ENCODE data around the gene SLC16A11. TPM values are rescaled to one million over a fixed set of nuclear protein-coding genes. Genes with fewer than 3 reads are reported as not detected.

The SLC16A11 gene
- total and polyA plus RNA-seq, 10 of the 15 experiments (the other 5 are each of a cell fraction or from before 2014, with no cell fraction given): 0.11 to 2.7 (median 0.84) TPM

- DNase-seq (ENCODE audit: low read depth, low spot score): no peak
- POLR2A ChIA-PET: interaction anchor here (0.6 to 2.2 kb wide), 11 partner anchors 11 to 319 kb away, joined by 3 to 39 read pairs (median 6); partner anchors contain the start of genes BCL6B, RNASEK and XAF1
- CTCF ChIA-PET: interaction anchor here (0.6 to 4.5 kb wide), 10 partner anchors 9 to 261 kb away, joined by 3 to 40 read pairs (median 6); partner anchors contain the start of genes BCL6B and SLC16A11
- Histone ChIP-seq H3K9me3 (replicated peaks; ENCODE audit: control insufficient read depth, insufficient read depth, low read length) (no peaks in the 10 kb centered on the region), H3K27ac (ENCODE audit: control insufficient read depth, insufficient read depth) (peak overlapping the region; percentile 99), H3K4me2 (ENCODE audit: control insufficient read depth, insufficient read depth) (peak overlapping the region; percentile 100), H3K4me3 (peak overlapping the region; percentile 77), H2AFZ (ENCODE audit: control insufficient read depth, low read depth, low read length) (peak overlapping the region; percentile 55), H3K36me3 (ENCODE audit: control insufficient read depth in 2 of 2, insufficient read depth in 2 of 2, low read length in 1 of 2) (no peaks in the 10 kb centered on the region; a peak in 1 of 4 replicates), H3K27me3 (replicated peaks in 1 of 2; ENCODE audit: control insufficient read depth in 2 of 2, insufficient read depth in 2 of 2, low read length in 1 of 2) (no peaks in the 10 kb centered on the region), H3K4me1 (ENCODE audit: control insufficient read depth, insufficient read depth, low read length) (peaks cover 10% of the 10 kb centered on the region), H3K9ac (ENCODE audit: control insufficient read depth, insufficient read depth, low read length) (peak overlapping the region; percentile 76), H3K79me2 (ENCODE audit: control insufficient read depth, insufficient read depth, low read length) (peaks cover 18% of the 10 kb centered on the region), H4K20me1 (ENCODE audit: control insufficient read depth, insufficient read depth) (no peaks in the 10 kb centered on the region)
- intact Hi-C loops (cut with micrococcal nuclease; ENCODE audit: unreplicated experiment) (no loop called here), in situ Hi-C loops (cut with MboI) (loop anchor here (25.0 kb wide), 1 partner anchor 527 kb away; the partner anchor contains the start of genes SENP3 and TNFSF13)
- RAD21 ChIA-PET (ENCODE audit: unreplicated experiment): interaction anchor here (0.6 to 1.6 kb wide), 11 partner anchors 9 to 513 kb away, joined by 3 to 18 read pairs (median 5); partner anchors contain the start of genes BCL6B and SLC16A11
- SMC1A ChIA-PET (ENCODE audit: uncharacterized antibody, unreplicated experiment): interaction anchor here (0.8 to 1.7 kb wide), 7 partner anchors 9 to 192 kb away, joined by 3 to 8 read pairs (median 4); no protein-coding TSS in a partner anchor
- ATAC-seq: peak; percentile 49
- WGBS (ENCODE audit: insufficient coverage, insufficient replicate concordance, low lambda C conversion rate, missing lambda C conversion rate): 4% methylated on average over 7 of the region's 7 CpGs
- BruUV-seq (replicated peaks): TSS peak; percentile 99
- FAIRE-seq: peak; percentile 47
- TF ChIP-seq SMARCA5 (IDR thresholded peaks at IDR 0.05) (no peak), MEF2A (IDR thresholded peaks at IDR 0.05; ENCODE audit: insufficient read depth, low read depth, low read length) (peak; percentile 81; the same call in 1 of the 2 replicates), ZNF687 (IDR thresholded peaks at IDR 0.05) (no peak), ZNF217 (IDR thresholded peaks at IDR 0.05) (no peak), CBFB (IDR thresholded peaks at IDR 0.05; ENCODE audit: low read depth) (no peak), IKZF1 (conservative IDR thresholded peaks at IDR 0.05) (peak; percentile 72), POLR2AphosphoS5 (IDR thresholded peaks at IDR 0.05; ENCODE audit: low read length) (no peak), DPF2 (IDR thresholded peaks at IDR 0.05) (peak; percentile 16; the same call in 1 of the 2 replicates)
- TF ChIP-seq, protein P1, sequence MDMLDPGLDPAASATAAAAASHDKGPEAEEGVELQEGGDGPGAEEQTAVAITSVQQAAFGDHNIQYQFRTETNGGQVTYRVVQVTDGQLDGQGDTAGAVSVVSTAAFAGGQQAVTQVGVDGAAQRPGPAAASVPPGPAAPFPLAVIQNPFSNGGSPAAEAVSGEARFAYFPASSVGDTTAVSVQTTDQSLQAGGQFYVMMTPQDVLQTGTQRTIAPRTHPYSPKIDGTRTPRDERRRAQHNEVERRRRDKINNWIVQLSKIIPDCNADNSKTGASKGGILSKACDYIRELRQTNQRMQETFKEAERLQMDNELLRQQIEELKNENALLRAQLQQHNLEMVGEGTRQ (IDR thresholded peaks at IDR 0.05; ENCODE audit: borderline replicate concordance, low read depth, low read length): no peak
- TF ChIP-seq, protein P2, sequence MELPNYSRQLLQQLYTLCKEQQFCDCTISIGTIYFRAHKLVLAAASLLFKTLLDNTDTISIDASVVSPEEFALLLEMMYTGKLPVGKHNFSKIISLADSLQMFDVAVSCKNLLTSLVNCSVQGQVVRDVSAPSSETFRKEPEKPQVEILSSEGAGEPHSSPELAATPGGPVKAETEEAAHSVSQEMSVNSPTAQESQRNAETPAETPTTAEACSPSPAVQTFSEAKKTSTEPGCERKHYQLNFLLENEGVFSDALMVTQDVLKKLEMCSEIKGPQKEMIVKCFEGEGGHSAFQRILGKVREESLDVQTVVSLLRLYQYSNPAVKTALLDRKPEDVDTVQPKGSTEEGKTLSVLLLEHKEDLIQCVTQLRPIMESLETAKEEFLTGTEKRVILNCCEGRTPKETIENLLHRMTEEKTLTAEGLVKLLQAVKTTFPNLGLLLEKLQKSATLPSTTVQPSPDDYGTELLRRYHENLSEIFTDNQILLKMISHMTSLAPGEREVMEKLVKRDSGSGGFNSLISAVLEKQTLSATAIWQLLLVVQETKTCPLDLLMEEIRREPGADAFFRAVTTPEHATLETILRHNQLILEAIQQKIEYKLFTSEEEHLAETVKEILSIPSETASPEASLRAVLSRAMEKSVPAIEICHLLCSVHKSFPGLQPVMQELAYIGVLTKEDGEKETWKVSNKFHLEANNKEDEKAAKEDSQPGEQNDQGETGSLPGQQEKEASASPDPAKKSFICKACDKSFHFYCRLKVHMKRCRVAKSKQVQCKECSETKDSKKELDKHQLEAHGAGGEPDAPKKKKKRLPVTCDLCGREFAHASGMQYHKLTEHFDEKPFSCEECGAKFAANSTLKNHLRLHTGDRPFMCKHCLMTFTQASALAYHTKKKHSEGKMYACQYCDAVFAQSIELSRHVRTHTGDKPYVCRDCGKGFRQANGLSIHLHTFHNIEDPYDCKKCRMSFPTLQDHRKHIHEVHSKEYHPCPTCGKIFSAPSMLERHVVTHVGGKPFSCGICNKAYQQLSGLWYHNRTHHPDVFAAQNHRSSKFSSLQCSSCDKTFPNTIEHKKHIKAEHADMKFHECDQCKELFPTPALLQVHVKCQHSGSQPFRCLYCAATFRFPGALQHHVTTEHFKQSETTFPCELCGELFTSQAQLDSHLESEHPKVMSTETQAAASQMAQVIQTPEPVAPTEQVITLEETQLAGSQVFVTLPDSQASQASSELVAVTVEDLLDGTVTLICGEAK (IDR thresholded peaks at IDR 0.05; ENCODE audit: borderline replicate concordance): no peak
- TF ChIP-seq, protein P3, sequence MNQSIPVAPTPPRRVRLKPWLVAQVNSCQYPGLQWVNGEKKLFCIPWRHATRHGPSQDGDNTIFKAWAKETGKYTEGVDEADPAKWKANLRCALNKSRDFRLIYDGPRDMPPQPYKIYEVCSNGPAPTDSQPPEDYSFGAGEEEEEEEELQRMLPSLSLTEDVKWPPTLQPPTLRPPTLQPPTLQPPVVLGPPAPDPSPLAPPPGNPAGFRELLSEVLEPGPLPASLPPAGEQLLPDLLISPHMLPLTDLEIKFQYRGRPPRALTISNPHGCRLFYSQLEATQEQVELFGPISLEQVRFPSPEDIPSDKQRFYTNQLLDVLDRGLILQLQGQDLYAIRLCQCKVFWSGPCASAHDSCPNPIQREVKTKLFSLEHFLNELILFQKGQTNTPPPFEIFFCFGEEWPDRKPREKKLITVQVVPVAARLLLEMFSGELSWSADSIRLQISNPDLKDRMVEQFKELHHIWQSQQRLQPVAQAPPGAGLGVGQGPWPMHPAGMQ (IDR thresholded peaks at IDR 0.05; ENCODE audit: borderline replicate concordance): no peak
Measured at GRCh38 chr17:7034955-7035590, 8.8 kb downstream of the SLC16A11 start.

Measured in GM12878 (cell line).